GM23338 (cell line): ENCODE data around the gene RBCK1. TPM values are rescaled to one million over a fixed set of nuclear protein-coding genes. Genes with fewer than 3 reads are reported as not detected.

Experiments used
- ATAC-seq: fragments of 200-7000 bp; cut with Tn5 transposase; 3 replicates; pipeline ENCODE4 v1.9.1; 2020
- DNase-seq: peaks from one replicate; pipeline ENCODE4 v3.0.0-alpha.2; 2015; ENCODE audit warnings: low spot score
- H2AFZ ChIP-seq: fragments of 200-600 bp; sonication (generic); 2 replicates; pipeline ENCODE4 v1.8.0; 2016; ENCODE audit warnings: antibody characterized with exemption, mild to moderate bottlenecking, moderate library complexity
- H3F3A ChIP-seq: fragments of 200-600 bp; sonication (generic); replicated peaks from 2 replicates; pipeline ENCODE4 v1.8.0; 2017; ENCODE audit warnings: antibody characterized with exemption, mixed run types, low read depth
- H3K27ac ChIP-seq: fragments of 200-600 bp; sonication (generic); 2 replicates; pipeline ENCODE4 v1.6.1; 2016; ENCODE audit warnings: low read depth
- H3K27me3 ChIP-seq: fragments of 200-600 bp; sonication (generic); 2 replicates; pipeline ENCODE4 v1.8.0; 2016; ENCODE audit warnings: mild to moderate bottlenecking, mixed run types, moderate library complexity; ENCODE audit not compliant: insufficient read depth
- H3K36me3 ChIP-seq: fragments of 200-600 bp; sonication (generic); 2 replicates; pipeline ENCODE4 v1.8.0; 2016; ENCODE audit warnings: mild to moderate bottlenecking; ENCODE audit not compliant: insufficient read depth
- H3K4me1 ChIP-seq: fragments of 200-600 bp; sonication (generic); 2 replicates; pipeline ENCODE4 v1.8.0; 2016; ENCODE audit warnings: mild to moderate bottlenecking, moderate library complexity; ENCODE audit not compliant: insufficient read depth
- H3K4me2 ChIP-seq: fragments of 200-600 bp; sonication (generic); 2 replicates; pipeline ENCODE4 v1.7.1; 2017; ENCODE audit warnings: mixed run types
- H3K4me3 ChIP-seq: fragments of 200-600 bp; sonication (generic); 2 replicates; pipeline ENCODE4 v1.6.1; 2016; ENCODE audit warnings: mixed run types
- H3K79me2 ChIP-seq: fragments of 200-600 bp; sonication (generic); replicated peaks from 2 replicates; pipeline ENCODE4 v1.8.0; 2017; ENCODE audit warnings: mild to moderate bottlenecking; ENCODE audit not compliant: insufficient read depth
- H3K9me2 ChIP-seq: fragments of 200-600 bp; sonication (generic); 2 replicates; pipeline ENCODE4 v1.8.0; 2017; ENCODE audit not compliant: insufficient read depth
- H4K20me1 ChIP-seq: fragments of 200-600 bp; sonication (generic); replicated peaks from 2 replicates; pipeline ENCODE4 v1.8.0; 2017; ENCODE audit warnings: mild to moderate bottlenecking; ENCODE audit not compliant: insufficient read depth
- H3K27ac Mint-ChIP-seq: 2 replicates; pipeline ENCODE4 v1.8.0; 2020; ENCODE audit warnings: inconsistent platforms, mild to moderate bottlenecking, moderate library complexity, mixed read lengths
- H3K27me3 Mint-ChIP-seq: 3 replicates; pipeline ENCODE4 v1.8.0; 2022; ENCODE audit warnings: low read depth, mild to moderate bottlenecking, moderate library complexity, mixed read lengths, inconsistent platforms; ENCODE audit not compliant: insufficient read depth, poor library complexity
- H3K36me3 Mint-ChIP-seq: 3 replicates; pipeline ENCODE4 v1.8.0; 2021; ENCODE audit warnings: low read depth, mild to moderate bottlenecking, inconsistent platforms, moderate library complexity, mixed read lengths
- H3K4me1 Mint-ChIP-seq: 3 replicates; pipeline ENCODE4 v1.8.0; 2020; ENCODE audit warnings: mild to moderate bottlenecking, inconsistent platforms, mixed read lengths
- H3K4me3 Mint-ChIP-seq: 3 replicates; pipeline ENCODE4 v1.8.0; 2021; ENCODE audit warnings: moderate library complexity, mild to moderate bottlenecking, inconsistent platforms, mixed read lengths
- H3K9me3 Mint-ChIP-seq: 3 replicates; pipeline ENCODE4 v1.8.0; 2020; ENCODE audit warnings: moderate library complexity, mild to moderate bottlenecking, inconsistent platforms, mixed read lengths
- ETS1 ChIP-seq: IDR thresholded peaks from 2 replicates; pipeline ENCODE4 v1.6.1; 2016; ENCODE audit warnings: antibody characterized with exemption
- EZH2 ChIP-seq: fragments of 200-600 bp; sonication (generic); IDR thresholded peaks from one replicate; pipeline ENCODE4 v1.8.0; 2017; ENCODE audit warnings: antibody characterized with exemption, mild to moderate bottlenecking, low read depth; ENCODE audit not compliant: unreplicated experiment
- ZNF114 ChIP-seq: fragments of 250-450 bp; sonication (Bioruptor Pico); IDR thresholded peaks from 2 replicates; pipeline ENCODE4 v1.5.0; 2020; ENCODE audit warnings: mild to moderate bottlenecking, moderate library complexity
- ZNF331 ChIP-seq: fragments of 250-450 bp; sonication (Bioruptor Pico); IDR thresholded peaks from 2 replicates; pipeline ENCODE4 v1.5.0; 2020; ENCODE audit warnings: low read depth, mild to moderate bottlenecking, moderate library complexity
- ZNF462 ChIP-seq: fragments of 250-450 bp; sonication (Bioruptor Pico); IDR thresholded peaks from 2 replicates; pipeline ENCODE4 v1.5.0; 2020; ENCODE audit warnings: mild to moderate bottlenecking, moderate library complexity
- polyA plus RNA-seq: library from polyadenylated mRNA; unstranded; fragments of >200 nt; fragmentation: Nextera tagmentation; extraction: Ambion mirVana; gene quantifications from 2 replicates; pipeline ENCODE4 v1.2.1, GENCODE V29; 2016
- total RNA-seq: library from RNA; depleted of rRNA; stranded (reverse); fragments of >200 nt; shearing (Covaris generic); gene quantifications from 2 replicates; pipeline ENCODE4 v1.2.3, GENCODE V29; 2014

Gene RBCK1
- total and polyA plus RNA-seq, 2 experiments from 2014 or later = 52.6 to 56.8 TPM

GRCh38 chr20:363319-364078 lies 44.6 kb upstream of the RBCK1 start (continued):
- TF ChIP-seq ZNF462 (no peak), ZNF331 (CRISPR knock-in tag) (no peak), EZH2 (no peak)

- Mint-ChIP-seq H3K9me3 (no peaks in the 10 kb centered on the region; the same call in 2 of the 3 replicates), H3K4me1 (peaks cover 13% of the 10 kb centered on the region), H3K36me3 (no peaks in the 10 kb centered on the region), H3K27me3 (peaks cover 21% of the 10 kb centered on the region), H3K27ac (peak overlapping the region; percentile 59), H3K4me3 (no peak overlapping the region; the same call in 2 of the 3 replicates)
- Histone ChIP-seq H3K36me3 (no peaks in the 10 kb centered on the region), H3K27me3 (no peaks in the 10 kb centered on the region), H3K27ac (no peak overlapping the region), H3K4me3 (no peak overlapping the region), H2AFZ (peak overlapping the region; percentile 14; the same call in 1 of the 2 replicates), H3F3A (0 out of 2 replicates have a peak, but pooled peaks cover 7% of the 10 kb centered on the region), H3K79me2 (no peaks in the 10 kb centered on the region), H3K4me1 (peaks cover 10% of the 10 kb centered on the region), H3K4me2 (no peak overlapping the region), H4K20me1 (no peaks in the 10 kb centered on the region), H3K9me2 (no peaks in the 10 kb centered on the region)
- ATAC-seq (no peak), DNase-seq (peak; percentile 32)
- TF ChIP-seq ZNF462 (no peak), ETS1 (no peak), ZNF331 (CRISPR knock-in tag) (no peak), ZNF114 (CRISPR knock-in tag) (no peak)
Observed at GRCh38 chr20:364905-365794, 42.9 kb upstream of the RBCK1 start.
